ENCODE measurements around the gene IFI6.
"Not testable (repeated sequence)": the region's sequence is repeated elsewhere in the genome, so short reads cannot be mapped to it uniquely, and the experiment has no call there.

IFI6 gene

DNA sequence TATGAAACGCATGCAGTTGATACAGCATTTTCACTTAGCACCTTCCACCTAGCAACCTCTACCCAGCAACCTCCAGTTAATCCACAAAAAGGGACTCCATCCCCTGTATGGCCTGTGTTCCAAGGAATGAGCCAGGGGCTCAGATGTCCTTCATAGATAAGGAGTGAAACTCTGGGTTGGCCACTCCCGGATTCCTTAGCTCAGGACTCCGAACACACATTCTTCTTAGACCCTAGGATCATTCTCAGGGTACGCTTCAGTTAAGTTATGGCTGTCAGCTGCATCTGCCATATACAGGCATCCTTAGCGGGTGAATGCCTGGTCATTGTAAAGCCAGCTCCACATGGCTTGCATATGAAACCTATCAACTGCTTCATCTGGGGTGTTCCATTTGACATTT, 15.9 kb upstream of the IFI6 start:
- no peak for DNase-seq
- H3K36me3 Mint-ChIP-seq (ENCODE audit: low read depth), result no peaks in the 10 kb centered on the region

DNA sequence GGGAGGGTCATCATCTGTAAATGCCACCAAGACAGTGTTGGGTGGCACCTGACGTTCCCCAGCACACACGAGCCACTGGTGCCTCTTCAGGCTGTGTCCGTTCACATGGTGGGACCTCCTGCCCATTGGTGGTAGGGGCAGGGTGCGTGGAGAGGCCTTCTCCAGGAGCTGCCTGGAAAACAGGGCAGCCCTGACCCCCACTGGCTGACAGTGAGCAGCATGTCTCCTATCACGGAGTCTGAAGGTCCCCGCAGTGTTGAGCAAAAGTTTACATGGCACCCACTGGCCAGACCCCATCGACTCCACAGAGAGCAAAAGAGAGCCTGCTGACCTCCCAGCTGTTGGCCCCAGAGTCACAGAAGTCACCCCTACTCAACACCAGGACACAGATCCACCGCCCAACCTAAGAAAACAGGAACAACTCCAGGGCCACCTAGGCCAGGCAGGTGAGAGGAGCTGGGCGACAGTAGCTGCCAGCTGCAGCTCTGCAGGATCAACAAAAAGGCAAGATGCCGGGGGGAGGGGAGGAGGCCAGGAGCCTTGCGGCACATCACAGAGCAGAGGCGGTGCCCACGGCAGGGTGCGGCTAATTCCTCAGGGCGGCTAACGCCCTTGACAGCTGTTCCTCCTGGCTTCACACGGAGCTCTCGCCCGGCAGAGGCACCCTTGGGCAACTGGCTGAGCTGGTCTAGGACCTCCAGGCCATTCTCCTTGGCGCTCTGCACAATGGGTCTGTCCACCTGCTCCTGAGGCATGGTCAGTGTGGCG, 14.4 kb upstream of the IFI6 start:
- Mint-ChIP-seq H3K4me1 (peaks cover 24% of the 10 kb centered on the region), H3K9me3 (peaks cover 32% of the 10 kb centered on the region), H3K36me3 (ENCODE audit: low read depth) (peaks cover 4% of the 10 kb centered on the region), H3K27me3 (ENCODE audit: low read depth, poor library complexity) (no peaks in the 10 kb centered on the region), H3K27ac (no peak overlapping the region), H3K4me3 (no peak overlapping the region)
- no peak for DNase-seq
- TF ChIP-seq, protein P1, sequence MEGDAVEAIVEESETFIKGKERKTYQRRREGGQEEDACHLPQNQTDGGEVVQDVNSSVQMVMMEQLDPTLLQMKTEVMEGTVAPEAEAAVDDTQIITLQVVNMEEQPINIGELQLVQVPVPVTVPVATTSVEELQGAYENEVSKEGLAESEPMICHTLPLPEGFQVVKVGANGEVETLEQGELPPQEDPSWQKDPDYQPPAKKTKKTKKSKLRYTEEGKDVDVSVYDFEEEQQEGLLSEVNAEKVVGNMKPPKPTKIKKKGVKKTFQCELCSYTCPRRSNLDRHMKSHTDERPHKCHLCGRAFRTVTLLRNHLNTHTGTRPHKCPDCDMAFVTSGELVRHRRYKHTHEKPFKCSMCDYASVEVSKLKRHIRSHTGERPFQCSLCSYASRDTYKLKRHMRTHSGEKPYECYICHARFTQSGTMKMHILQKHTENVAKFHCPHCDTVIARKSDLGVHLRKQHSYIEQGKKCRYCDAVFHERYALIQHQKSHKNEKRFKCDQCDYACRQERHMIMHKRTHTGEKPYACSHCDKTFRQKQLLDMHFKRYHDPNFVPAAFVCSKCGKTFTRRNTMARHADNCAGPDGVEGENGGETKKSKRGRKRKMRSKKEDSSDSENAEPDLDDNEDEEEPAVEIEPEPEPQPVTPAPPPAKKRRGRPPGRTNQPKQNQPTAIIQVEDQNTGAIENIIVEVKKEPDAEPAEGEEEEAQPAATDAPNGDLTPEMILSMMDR (IDR thresholded peaks at IDR 0.05), result no peak

More for the DNA sequence above, 15.9 kb upstream of the IFI6 start:
- no peak overlapping the region for H3K27ac Mint-ChIP-seq
- H3K4me3 Mint-ChIP-seq, result no peak overlapping the region
- peaks cover 24% of the 10 kb centered on the region for H3K4me1 Mint-ChIP-seq
- no peaks in the 10 kb centered on the region for H3K27me3 Mint-ChIP-seq (ENCODE audit: low read depth, poor library complexity)
- TF ChIP-seq, protein P1 (IDR thresholded peaks at IDR 0.05), result no peak
- H3K9me3 Mint-ChIP-seq, result peaks cover 26% of the 10 kb centered on the region

DNA sequence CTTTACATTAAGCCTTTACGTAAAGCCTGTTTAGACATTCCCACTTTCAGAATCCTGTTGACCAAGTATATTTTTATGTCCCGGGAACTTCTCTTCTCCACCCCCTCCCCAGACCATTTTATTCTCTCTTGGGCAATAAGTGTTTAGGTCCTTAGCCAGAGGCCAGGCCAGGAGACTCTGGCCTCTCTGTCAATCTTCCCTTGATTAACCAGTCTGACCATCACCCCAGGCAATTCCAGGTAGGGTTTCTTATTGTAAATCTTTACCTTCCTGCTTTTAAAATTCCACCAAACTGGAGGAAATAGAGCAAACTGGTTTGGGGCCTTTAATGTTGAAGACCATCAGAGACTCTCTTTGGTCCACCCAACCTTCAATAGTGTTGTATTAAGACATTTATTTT, 12.2 kb upstream of the IFI6 start:
- no peak overlapping the region for H3K27ac Mint-ChIP-seq
- TF ChIP-seq, protein P1 (IDR thresholded peaks at IDR 0.05), result no peak
- no peak for DNase-seq

DNA sequence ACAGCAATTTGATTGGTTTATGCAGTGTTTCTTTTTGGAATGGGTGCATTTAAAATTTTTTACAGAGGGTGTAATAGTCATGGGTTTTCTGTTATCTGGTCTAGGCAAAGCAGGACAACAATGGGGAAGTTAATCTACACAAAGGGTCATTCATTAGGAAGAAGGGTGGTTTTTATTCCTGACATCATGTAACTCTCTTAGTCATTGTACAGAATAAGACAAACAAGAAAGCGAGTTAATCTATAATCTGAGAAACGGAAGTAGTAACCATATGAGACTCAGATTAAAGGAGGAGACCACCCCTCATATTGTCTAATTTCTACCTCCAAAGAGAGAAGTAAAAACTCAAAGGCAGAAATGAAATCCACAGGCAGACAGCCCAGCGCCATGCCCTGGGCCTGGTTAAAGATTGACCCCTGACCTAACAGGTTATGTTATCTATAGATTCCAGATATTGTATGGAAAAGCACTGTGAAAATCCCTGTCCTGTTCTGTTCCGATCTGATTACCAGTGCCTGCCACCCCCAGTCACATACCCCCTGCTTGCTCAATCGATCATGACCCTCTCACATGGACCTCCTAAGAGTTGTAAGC, 10.5 kb upstream of the IFI6 start:
- TF ChIP-seq, protein P1 (IDR thresholded peaks at IDR 0.05), result no peak
- Mint-ChIP-seq H3K4me1 (peaks cover 17% of the 10 kb centered on the region), H3K27me3 (ENCODE audit: low read depth, poor library complexity) (no peaks in the 10 kb centered on the region), H3K9me3 (peaks cover 55% of the 10 kb centered on the region), H3K27ac (no peak overlapping the region), H3K36me3 (ENCODE audit: low read depth) (peaks cover 7% of the 10 kb centered on the region), H3K4me3 (no peak overlapping the region)
- no peak for DNase-seq

More for the DNA sequence above, 12.2 kb upstream of the IFI6 start:
- no peaks in the 10 kb centered on the region for H3K27me3 Mint-ChIP-seq (ENCODE audit: low read depth, poor library complexity)
- peaks cover 7% of the 10 kb centered on the region for H3K36me3 Mint-ChIP-seq (ENCODE audit: low read depth)
- peaks cover 48% of the 10 kb centered on the region for H3K9me3 Mint-ChIP-seq
- peaks cover 19% of the 10 kb centered on the region for H3K4me1 Mint-ChIP-seq
- H3K4me3 Mint-ChIP-seq, result no peak overlapping the region

DNA sequence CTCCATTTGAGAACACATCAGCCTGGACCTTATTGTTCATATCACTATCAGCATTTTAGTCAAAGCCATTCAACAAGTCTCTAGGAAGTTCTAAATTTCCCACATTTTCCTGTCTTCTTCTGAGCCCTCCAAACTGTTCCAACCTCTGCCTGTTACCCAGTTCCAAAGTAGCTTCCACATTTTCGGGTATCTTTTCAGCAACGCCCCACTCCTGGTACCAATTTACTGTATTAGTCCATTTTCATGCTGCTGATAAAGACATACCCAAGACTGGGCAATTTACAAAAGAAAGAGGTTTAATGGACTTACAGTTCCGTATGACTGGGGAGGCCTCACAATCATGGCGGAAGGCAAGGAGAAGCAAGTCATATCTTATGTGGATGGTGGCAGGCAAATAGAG, 9.6 kb upstream of the IFI6 start:
- not testable (repeated sequence) for DNase-seq; H3K27me3 Mint-ChIP-seq (ENCODE audit: low read depth, poor library complexity); H3K36me3 Mint-ChIP-seq (ENCODE audit: low read depth); H3K27ac Mint-ChIP-seq; H3K4me3 Mint-ChIP-seq
- peaks cover 12% of the 10 kb centered on the region for H3K4me1 Mint-ChIP-seq
- H3K9me3 Mint-ChIP-seq, result peaks cover 55% of the 10 kb centered on the region

DNA sequence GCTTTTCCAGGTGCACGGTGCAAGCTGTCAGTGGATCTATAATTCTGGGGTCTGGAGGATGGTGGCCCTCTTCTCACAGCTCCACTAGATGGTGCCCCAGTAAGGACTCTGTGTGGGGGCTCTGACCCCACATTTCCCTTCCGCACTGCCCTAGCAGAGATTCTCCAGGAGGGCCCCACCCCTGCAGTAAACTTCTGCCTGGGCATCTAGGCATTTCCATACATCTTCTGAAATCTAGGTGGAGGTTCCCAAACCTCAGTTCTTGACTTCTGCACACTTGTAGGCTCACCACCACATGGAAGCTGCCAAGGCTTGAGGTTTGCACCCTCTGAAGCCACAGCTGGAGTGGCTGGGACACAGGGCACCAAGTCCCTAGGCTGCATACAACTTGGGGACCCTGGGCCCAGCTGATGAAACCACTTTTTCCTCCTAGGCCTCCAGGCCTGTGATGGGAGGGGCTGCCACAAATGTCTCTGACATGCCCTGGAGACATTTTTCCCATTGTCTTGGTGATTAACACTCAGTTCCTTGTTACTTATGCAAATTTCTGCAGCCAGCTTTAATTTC, 8.3 kb upstream of the IFI6 start:
- H3K4me3 Mint-ChIP-seq; H3K27me3 Mint-ChIP-seq (ENCODE audit: low read depth, poor library complexity); DNase-seq; H3K36me3 Mint-ChIP-seq (ENCODE audit: low read depth); H3K27ac Mint-ChIP-seq; H3K4me1 Mint-ChIP-seq: not testable (repeated sequence)
- H3K9me3 Mint-ChIP-seq, result peaks cover 55% of the 10 kb centered on the region
